Measurements from ENCODE around the gene MAX.

GRCh38 chr14:65042731-65043372, 59.5 kb downstream of the MAX start:
- TF ChIP-seq CTCF (conservative IDR thresholded peaks at IDR 0.05; ENCODE audit: low read depth in 2 of 2): no peak
- TF ChIP-seq, protein P1, sequence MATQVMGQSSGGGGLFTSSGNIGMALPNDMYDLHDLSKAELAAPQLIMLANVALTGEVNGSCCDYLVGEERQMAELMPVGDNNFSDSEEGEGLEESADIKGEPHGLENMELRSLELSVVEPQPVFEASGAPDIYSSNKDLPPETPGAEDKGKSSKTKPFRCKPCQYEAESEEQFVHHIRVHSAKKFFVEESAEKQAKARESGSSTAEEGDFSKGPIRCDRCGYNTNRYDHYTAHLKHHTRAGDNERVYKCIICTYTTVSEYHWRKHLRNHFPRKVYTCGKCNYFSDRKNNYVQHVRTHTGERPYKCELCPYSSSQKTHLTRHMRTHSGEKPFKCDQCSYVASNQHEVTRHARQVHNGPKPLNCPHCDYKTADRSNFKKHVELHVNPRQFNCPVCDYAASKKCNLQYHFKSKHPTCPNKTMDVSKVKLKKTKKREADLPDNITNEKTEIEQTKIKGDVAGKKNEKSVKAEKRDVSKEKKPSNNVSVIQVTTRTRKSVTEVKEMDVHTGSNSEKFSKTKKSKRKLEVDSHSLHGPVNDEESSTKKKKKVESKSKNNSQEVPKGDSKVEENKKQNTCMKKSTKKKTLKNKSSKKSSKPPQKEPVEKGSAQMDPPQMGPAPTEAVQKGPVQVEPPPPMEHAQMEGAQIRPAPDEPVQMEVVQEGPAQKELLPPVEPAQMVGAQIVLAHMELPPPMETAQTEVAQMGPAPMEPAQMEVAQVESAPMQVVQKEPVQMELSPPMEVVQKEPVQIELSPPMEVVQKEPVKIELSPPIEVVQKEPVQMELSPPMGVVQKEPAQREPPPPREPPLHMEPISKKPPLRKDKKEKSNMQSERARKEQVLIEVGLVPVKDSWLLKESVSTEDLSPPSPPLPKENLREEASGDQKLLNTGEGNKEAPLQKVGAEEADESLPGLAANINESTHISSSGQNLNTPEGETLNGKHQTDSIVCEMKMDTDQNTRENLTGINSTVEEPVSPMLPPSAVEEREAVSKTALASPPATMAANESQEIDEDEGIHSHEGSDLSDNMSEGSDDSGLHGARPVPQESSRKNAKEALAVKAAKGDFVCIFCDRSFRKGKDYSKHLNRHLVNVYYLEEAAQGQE (IDR thresholded peaks at IDR 0.05; ENCODE audit: unreplicated experiment): no peak
- TF ChIP-seq POLR2AphosphoS5 (IDR thresholded peaks at IDR 0.05; ENCODE audit: low read depth): no peak
- TF ChIP-seq CREB1 (CRISPR knock-in tag; IDR thresholded peaks at IDR 0.05; ENCODE audit: low read depth): no peak
- TF ChIP-seq EZH2 (IDR thresholded peaks at IDR 0.05; ENCODE audit: low read depth, unreplicated experiment): no peak
- no peak for TF ChIP-seq EZH2phosphoT487 (IDR thresholded peaks at IDR 0.05; ENCODE audit: unreplicated experiment)
- TF ChIP-seq, protein P2, sequence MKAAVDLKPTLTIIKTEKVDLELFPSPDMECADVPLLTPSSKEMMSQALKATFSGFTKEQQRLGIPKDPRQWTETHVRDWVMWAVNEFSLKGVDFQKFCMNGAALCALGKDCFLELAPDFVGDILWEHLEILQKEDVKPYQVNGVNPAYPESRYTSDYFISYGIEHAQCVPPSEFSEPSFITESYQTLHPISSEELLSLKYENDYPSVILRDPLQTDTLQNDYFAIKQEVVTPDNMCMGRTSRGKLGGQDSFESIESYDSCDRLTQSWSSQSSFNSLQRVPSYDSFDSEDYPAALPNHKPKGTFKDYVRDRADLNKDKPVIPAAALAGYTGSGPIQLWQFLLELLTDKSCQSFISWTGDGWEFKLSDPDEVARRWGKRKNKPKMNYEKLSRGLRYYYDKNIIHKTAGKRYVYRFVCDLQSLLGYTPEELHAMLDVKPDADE (IDR thresholded peaks at IDR 0.05): no peak
- no peak for TF ChIP-seq ZNF331 (CRISPR knock-in tag; IDR thresholded peaks at IDR 0.05; ENCODE audit: low read depth)
- no peak for TF ChIP-seq NANOG (IDR thresholded peaks at IDR 0.05; ENCODE audit: borderline replicate concordance)
- TF ChIP-seq JUNB (IDR thresholded peaks at IDR 0.05; ENCODE audit: unreplicated experiment): no peak
- TF ChIP-seq STAT1 (IDR thresholded peaks at IDR 0.05; ENCODE audit: unreplicated experiment): no peak
- no peak for TF ChIP-seq ZNF114 (CRISPR knock-in tag; IDR thresholded peaks at IDR 0.05)
- no peak for TF ChIP-seq ZNF462 (CRISPR knock-in tag; IDR thresholded peaks at IDR 0.05)

All from GM23338 (cell line).